Measurements from ENCODE around the gene SGCD.

Gene SGCD

DNA sequence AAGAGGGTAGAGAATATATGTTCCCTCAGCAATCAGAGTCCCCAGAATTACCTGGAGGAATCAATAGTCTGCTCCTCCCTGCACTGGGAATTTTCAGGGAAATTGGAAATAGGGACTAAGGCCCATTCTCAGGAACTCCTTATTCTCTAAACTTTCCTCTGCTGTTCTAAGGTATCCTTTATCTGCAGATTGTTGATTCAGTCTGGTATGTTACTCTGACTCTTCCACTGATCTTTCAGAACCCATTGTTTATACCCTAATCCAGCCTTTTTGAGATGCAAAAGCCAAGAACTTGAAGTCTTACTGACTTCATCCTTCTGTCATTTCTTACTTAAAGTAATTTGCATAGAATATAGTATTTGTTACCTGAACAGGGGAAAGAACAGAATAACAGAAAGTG is 379.7 kb downstream of the SGCD start:
- no peak for DNase-seq

DNA sequence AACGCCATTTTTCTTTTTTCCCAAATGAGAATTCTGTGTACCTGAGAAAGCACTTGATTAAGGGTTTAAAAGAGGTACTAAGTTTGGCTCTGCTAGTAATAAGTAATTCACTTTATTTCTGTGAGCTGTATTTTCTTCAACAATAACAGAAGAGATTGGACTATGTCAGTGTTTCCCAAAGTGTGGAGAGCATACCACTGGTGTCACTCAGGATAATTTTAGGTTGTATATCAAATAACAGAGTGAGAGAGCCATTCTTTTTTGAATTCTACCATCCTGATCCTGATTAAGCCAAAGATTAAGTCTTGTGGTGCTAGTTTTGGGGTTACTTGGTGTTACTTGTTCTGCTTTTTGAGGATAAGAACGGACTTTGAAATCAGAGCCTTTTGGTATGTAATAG is 380.8 kb downstream of the SGCD start:
- DNase-seq, result no peak

DNA sequence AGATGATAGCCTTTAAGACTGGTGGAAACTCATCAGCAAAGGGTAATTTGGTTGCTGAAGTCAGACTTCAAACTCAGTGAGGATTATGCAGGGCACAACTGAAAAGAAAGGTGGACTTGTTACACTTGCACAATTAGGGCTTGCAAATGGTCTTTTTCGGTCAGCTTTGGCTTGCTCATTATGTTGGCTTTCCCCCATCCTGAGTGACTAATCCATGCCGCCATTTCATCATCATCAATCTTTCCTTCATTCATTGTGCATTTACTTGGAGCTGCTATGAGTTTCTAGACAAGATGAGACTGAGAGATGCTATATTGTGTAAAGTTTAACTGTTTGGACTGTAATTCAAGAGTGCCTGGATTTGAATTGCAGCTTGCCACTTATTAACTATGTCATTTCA is 388.3 kb downstream of the SGCD start:
- no peak for DNase-seq

DNA sequence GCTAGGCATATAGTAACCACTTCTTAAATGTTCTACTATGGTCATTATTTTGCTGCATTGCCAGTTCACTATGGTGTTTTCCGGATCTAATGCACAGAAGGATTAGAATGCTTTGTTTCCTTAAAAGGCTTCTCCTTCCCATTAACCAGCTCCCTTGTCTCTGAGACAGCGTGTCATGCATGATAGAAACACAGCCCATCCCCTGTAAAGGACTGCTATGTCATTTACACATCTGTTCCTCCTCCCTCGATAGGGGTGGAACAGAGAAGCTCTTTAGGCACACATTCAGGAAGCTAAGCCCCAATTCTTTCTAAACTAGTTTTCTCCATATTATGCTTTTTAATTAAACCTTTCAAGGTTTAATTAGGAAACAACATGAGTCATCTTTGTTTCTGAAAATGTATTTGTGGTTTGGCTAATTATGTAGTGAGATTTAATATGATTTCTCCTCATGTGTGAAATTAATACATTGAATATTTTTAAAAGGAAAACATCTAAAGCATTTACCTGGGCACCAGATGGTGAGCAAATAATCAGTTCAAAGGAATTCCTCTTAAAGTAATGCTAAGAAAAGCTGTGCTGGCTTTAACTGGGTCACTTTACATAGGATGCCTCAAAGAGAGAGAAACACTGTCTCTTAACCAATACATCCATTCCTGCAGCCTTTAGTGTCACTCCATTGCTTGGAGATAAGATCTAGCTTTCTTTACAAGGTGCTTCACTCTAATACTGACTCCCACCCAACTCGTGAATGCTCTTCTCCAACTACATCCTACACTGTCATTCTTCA is 389.8 kb downstream of the SGCD start:
- no peak for DNase-seq

DNA sequence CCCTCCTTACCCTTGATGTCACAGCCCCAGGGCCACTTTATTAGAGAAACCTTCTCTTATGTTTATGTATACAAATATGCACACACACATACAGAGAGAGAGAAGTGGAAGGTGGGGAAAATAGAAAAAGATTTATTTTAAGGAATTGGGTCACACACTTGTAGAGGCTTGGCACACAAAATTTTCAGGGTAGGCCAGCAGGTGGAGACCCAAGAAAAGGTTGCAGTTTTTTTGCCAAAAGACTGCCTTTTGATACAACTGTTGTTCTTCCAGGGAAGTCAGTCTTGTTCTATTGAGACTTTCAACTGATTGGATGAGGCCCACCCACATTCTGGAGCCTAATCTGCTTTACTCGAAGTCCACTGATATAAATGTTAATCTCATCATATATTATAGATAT is 392.0 kb downstream of the SGCD start:
- no peak for DNase-seq

DNA sequence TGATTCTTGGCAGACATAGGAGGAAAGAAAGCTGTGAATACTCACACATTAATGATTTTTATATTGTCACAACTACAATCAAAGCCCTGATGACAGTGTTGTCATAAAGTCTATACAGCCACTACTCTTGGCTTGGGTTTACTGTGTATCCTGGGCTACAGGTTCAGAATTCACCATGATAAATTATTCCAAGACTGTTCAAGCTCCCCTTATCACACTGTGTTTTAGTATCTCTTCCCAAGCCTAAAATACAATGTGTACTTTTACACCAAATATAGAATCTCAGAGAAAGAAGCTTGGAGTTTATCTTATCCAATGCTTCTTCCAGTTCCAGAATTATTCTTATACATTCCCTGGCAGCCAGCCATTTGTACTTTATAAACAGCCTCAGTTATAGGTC is 395.4 kb downstream of the SGCD start:
- no peak for DNase-seq

DNA sequence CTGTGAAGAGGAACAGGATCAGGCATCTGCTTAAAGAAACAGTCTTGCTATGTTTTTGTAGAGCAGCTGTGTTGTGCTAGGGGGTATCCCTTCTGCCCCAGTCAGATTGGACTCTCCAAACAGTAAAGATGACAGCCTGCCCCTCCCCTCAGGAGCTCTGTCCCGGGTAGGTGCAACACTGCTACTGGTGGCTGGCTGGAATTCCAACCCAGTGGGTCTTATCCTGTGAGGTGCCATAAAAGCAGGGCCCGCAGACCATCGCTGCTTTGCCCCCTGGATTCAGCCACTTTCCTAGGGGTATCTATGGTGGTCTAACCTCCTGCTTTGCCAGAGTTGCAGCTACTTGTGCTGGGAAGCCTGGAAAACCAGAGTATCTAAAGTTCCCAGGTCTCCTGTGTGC is 408.5 kb downstream of the SGCD start:
- DNase-seq, result no peak

DNA sequence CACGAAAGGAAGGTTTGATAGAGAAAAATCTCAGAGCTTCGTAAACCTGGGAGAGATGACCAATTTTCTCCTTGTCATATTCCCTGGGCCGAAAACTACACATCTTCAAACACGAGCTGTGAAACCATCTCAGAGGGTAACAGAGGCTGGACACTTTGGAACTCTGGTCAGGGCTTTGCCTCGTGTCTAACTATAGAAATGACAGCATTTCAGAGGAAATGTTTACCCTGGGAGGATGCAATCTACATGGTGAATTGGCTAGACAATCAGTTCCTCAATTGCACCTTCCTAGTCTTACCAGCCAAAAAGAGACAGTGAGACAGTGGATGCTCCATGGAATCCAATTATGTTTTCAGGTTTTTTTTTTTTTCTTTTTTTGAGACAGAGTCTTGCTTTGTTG is 414.6 kb downstream of the SGCD start:
- no peak for DNase-seq

DNA sequence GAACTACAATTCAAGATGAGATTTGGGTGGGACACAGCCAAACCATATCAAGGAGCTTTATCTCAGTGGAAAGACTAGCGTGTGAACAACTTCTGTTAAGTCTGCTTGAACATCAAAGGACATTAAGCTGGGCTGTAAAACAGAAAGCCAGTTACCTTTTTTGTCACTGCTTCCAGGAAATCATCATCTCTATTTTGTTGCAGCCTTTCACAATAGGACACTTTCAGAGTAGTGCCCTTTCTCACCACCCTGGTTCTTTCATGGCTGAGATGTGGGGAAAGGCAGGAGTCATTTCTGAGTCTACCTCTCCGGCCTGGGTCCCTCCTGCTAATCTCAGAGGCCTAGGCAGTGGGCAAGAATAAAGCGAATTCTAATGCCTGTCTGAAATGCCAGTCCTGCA is 426.9 kb downstream of the SGCD start:
- no peak for DNase-seq

DNA sequence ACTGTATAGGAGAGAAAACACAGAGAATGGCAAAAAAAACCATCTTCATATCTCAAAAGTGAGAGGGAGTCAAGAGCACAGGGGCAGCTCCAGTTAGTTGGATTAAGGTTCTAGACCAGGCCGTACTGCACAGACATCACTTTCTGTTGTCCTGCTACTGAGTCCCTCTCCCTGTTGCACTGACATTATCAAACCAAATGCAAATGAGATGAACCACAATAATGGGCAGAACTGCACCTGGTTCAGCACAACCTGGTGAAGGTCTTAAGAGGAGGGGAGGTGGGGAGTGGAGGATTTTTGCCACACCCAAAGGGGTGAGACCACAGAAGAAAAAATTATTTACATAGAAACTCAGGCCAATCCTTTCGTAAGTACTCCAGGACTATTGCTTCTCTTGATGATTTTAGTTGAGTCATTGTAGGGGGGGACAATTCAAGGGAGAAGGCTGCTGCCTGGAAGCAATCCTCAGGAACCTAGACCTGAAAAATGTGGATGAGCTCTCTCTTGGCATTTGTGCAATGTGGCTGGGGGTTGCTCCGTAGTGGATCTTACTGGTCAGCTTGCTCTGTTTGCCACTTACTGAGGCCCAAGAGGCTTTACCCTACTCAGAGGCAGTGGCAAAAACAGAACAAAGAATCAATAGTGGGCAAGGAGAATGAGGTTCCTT is 428.6 kb downstream of the SGCD start:
- DNase-seq, result no peak

DNA sequence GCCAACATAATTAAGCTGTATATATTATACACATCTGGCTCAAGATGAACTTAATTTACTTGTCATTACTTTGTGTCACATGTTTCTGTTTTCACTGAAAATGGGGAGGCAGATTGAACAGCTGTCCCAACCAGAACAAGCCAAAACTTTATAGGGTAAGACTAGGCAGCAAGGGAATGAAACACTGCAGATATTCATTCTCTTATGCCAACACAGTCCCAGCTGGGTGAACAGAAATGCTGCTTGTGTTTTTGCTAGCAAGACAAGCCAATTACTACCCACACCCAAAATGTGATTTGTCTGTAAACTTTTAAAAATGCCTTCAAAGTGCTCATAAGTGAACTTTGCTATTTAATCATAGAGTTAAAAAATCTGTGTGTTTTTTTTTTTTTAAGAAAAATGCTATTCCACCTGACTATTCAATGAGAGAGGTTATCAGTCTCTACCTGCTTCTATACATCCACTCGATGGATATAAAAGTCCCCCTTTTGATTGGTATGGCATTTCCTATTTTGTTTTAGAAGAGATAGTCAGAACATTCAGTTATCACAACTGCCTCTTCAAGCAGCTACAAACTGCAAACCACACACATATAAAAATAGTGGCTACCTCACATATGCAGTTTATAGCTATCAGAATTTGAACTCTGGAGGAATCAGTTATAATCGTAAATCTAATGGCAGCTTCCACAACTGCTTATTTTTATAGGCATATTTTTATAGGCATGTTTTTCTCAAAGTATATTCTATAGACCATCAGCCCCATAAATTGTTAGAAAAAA is 431.2 kb downstream of the SGCD start:
- DNase-seq, result no peak

DNA sequence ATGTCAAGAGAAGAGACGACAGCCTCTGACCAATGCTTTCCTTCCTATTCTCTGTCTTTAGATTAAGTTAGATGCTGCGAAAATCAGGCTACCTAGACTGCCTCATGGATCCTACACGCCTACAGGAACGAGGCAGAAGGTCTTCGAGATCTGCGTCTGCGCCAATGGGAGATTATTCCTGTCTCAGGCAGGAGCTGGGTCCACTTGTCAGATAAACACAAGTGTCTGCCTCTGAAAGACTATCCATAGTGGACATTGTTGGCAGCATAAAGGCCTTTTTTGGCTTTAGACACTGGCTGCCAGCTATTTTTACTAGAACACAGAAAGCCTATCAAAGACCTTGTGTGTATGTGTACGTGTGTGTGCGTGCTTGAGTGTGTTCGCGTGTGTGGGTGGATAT is 432.2 kb downstream of the SGCD start:
- DNase-seq, result no peak

DNA sequence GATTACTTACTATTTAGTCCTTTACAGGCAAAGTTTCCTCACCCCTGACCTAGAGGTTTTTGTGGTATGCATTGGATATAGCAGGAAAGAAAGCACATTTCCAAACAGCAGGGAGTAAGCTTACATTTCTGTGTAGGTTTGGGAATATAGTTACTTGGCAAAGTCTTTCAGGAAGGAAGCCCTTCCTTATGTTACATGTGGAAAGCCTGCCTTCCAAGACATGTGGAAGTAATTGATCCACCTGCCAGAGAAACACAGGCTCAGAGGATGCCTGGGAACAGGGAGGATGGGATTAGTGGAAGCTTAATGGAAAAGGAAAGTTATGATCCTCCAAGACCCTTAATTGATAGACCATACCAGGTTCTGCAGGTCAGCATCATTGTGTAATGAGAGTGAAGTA is 435.8 kb downstream of the SGCD start:
- no peak for DNase-seq

DNA sequence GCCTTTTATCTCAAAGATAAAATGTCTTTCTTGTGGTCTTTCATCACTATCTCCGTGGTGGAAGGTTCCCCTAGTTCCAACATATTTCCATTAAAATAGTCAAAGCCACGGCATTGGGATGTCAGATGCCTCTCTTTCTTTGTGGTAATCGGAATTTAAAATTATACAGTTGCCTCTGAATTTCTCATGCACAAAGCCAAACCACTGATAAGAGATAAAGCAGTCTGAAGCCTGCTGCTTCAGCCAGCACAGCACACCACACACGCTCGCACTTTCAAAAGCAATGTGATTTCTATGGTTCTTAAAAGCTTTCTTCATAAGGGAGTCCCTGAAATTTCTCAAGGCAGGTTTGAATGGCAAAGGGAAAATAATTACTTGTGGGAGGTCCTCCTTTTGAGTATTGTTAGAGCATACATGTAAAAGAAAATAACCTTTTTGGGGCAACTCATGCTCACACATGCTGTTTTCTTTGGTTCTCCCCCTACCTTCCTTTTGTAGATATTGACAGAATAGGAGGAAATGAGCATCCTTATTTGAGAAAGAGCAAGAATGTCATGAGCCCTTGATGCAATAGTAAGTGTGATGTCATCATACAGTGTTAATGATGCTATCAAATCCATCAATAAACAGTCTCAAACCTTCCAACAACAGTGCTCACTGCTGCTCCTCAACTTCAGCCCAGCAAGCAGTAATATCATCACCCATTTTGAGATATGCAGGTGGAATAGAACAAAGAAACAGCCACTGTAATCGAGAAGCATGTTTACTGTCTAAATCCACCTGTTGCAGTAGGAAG is 437.4 kb downstream of the SGCD start:
- no peak for DNase-seq

DNA sequence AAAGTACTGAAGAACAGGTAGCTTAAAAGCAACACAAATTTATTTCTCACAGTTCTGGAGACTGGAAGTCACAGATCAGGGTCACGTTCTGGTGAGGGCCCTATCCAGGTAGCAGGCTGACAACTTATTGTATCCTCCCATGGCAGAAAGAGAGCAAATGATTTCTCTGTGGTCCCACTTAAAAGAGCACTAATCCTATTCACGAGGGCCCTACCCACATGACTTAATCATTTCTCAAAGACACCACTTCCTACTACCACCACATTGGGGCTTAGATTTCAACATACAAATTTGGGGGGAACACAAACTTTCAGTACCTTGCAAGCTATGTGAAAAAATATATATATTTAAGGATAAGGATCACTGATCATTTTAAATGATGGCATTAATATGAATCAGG is 447.3 kb downstream of the SGCD start:
- DNase-seq, result no peak

DNA sequence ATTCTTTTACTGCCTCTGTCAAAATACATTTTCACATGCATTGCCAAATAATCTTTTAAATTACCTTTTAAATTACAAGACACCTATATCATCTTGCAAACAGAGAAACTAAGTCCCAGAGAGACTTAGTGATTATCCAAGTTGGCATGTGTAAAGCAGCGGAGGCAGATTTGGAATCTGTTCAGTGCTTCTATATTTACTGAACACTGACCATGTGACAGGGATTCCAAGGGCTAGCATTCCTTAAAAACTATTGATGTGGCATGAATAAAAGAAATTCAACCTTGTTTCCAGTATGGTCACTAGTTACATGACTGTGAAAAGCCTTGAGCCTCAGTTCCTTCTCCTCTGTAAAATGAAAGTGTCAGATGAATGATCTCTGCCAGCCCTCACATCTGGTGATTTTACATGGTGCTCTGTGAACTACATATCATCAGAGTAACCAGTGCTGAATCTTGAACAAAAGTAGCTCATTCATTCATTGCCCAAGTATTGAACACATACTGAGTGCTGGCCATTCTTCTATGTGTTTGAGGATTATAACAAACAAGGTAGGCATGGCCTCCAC is 451.3 kb downstream of the SGCD start:
- DNase-seq, result no peak

DNA sequence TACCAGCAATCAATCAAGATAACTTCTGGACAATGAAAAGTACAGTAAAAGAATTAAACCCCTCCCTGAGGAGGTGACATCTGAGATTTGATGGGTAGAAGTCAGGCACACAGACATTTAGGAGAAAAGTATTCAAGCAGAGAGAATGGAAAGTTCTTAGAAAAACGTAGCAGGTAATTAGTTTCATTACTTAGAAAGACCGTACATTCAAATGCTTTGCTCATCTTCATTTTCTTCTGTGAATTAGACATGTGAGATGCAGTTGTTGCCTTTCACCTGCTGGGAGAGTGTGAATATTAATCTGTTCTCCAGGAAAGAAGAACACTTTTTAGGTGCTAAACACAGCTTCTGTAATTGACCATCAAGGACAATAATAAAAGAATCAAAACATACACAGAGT is 451.8 kb downstream of the SGCD start:
- DNase-seq, result no peak

DNA sequence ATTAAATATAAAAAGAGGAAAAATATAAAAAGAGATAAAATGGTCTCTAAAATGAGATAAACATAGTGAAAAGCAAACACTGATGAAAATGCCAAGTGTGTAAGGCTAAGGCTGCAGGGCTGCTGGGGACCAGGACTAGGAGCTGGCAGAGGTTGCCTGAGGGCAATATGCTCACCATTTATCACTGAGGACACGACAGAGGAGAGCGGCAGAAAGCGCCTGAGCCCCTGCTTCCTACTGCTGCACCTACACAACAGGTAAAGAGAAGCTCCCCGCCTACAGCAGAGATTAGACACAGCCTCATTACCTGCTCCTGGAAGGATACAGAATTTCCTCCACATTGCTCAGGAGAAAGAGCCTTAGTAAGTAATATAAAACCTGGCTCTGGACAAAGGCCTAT is 452.5 kb downstream of the SGCD start:
- no peak for DNase-seq

DNA sequence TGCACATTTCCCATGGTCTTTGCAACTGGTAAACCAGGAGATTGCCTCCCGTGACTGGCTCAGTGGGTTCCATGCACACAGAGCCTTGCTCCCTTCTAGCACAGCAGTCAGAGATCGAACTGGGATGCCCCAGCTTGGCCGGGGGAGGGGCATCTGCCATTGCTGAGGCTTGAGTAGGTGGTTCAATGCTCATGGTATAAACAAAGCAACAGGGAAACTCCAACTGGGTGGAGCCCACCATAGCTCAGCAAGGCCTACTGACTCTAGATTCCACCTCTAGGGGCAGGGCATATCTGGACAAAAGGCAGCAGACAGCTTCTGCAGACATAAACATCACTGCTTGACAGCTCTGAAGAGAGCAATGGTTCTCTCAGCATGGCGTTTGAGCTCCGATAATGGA is 456.1 kb downstream of the SGCD start:
- no peak for DNase-seq

DNA sequence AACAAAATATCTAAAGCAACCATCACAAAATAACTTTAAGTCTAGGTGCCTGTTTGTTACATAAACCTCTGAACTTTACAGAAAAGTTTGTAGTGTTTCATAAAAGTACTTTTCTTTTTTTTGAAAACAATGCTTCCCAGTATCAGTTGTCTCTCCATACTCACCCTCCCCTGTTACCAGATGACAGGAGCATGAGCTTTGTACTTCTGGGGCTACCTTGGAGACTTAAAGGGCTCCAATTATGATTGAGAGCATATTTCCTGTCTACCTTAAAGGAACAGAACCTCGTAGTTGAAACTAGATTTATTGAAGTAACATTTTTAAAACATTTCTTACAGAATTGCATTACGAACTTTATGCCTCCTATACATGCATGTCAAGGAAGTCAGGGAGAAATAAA is 467.7 kb downstream of the SGCD start:
- DNase-seq, result no peak

DNA sequence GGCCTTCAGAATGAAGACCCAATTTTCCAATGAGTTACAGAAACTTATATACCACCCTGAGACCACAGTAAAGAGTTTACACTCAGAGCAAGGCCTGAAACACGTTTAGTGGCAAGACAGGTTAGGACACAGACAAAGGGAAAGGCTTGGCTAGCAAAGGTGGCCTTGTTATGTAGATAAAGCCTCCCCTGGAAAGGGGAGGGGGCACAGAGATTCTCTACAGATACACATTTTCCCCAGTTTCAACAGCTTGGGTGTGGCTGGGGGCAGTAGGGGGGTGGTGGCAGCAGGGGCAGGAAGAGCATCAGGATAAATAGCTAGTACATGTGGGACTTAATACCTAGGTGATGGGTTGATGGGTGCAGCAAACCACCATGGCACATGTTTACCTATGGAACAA is 471.2 kb downstream of the SGCD start:
- no peak for DNase-seq

DNA sequence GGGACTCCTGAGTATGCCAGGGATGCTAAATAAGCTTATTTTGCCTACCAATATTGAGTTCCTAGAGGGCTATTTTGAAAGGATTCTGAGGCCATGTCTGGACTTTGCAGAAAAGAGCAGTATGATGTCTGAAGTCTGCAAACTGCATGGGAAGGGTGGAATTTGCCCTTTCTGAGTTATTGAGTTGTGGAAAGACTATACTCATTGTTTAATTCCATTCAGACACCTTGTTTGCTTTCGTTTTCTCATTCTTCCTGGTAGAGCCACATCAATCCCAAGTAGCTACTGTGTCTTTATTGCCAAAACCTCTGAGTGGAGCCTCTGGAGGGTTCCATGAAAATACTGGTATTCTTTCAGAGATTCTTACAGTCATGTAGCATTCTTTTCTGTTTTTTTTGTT is 472.2 kb downstream of the SGCD start:
- DNase-seq, result no peak

DNA sequence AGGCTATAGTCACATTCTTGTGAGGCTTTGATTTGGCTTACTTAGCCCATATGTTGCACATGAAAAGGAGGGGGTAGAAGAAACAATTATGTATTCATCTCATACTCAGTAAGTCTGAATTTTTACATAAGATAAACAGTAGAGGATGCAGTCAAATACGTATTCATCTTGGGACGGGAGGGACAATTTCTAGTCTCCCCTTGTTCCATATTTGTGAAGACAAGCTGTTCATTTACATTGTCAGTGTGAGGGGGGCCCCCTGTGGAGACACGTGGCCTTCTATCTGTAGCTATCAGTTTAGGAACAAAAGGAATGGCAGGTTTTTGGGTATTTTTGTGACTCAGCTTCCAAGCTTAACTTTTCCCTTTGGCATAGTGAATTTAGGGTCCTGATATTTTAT is 474.0 kb downstream of the SGCD start:
- DNase-seq, result no peak

Measured in NCI-H2081 (cell line).